ENCODE measurements around the gene DSN1.

The DSN1 gene

GRCh38 chr20:36796875-36797274 lies 23.3 kb upstream of the DSN1 start:
- Histone ChIP-seq H3K4me3 (ENCODE audit: low read length, poor library complexity, severe bottlenecking) (no peak overlapping the region), H2AFZ (ENCODE audit: low read length) (no peak overlapping the region), H3K4me1 (ENCODE audit: insufficient read depth, low read length, poor library complexity, severe bottlenecking) (no peaks in the 10 kb centered on the region), H3K36me3 (ENCODE audit: insufficient read depth, low read length) (peaks cover 57% of the 10 kb centered on the region; the same call in 1 of the 2 replicates), H3K9ac (ENCODE audit: low read depth, low read length, poor library complexity, severe bottlenecking) (no peak overlapping the region), H3K9me3 (ENCODE audit: insufficient read depth, low read depth, low read length) (no peaks in the 10 kb centered on the region), H3K79me2 (ENCODE audit: insufficient read depth, low read length) (no peaks in the 10 kb centered on the region), H4K20me1 (ENCODE audit: insufficient read depth, low read length, poor library complexity, severe bottlenecking) (no peaks in the 10 kb centered on the region), H3K4me2 (ENCODE audit: low read depth, low read length, poor library complexity, severe bottlenecking) (no peak overlapping the region), H3K27me3 (ENCODE audit: insufficient read depth, low read length, poor library complexity, severe bottlenecking) (no peaks in the 10 kb centered on the region), H3F3A (ENCODE audit: low read depth) (no peaks in the 10 kb centered on the region), H3K9me2 (replicated peaks; ENCODE audit: low read depth, low read length) (no peaks in the 10 kb centered on the region)
- no peak for TF ChIP-seq EZH2phosphoT487 (IDR thresholded peaks at IDR 0.05; ENCODE audit: borderline replicate concordance)
- no peak for TF ChIP-seq CTCF (conservative IDR thresholded peaks at IDR 0.05; ENCODE audit: low read length)

GRCh38 chr20:36796117-36796516 lies 22.6 kb upstream of the DSN1 start:
- Histone ChIP-seq H3F3A (ENCODE audit: low read depth) (no peaks in the 10 kb centered on the region), H3K4me3 (ENCODE audit: low read length, poor library complexity, severe bottlenecking) (no peak overlapping the region), H3K9ac (ENCODE audit: low read depth, low read length, poor library complexity, severe bottlenecking) (no peak overlapping the region), H3K9me2 (replicated peaks; ENCODE audit: low read depth, low read length) (no peaks in the 10 kb centered on the region), H3K27me3 (ENCODE audit: insufficient read depth, low read length, poor library complexity, severe bottlenecking) (no peaks in the 10 kb centered on the region), H3K9me3 (ENCODE audit: insufficient read depth, low read depth, low read length) (no peaks in the 10 kb centered on the region), H3K36me3 (ENCODE audit: insufficient read depth, low read length) (peaks cover 56% of the 10 kb centered on the region; the same call in 1 of the 2 replicates), H3K79me2 (ENCODE audit: insufficient read depth, low read length) (no peaks in the 10 kb centered on the region), H4K20me1 (ENCODE audit: insufficient read depth, low read length, poor library complexity, severe bottlenecking) (no peaks in the 10 kb centered on the region), H3K4me1 (ENCODE audit: insufficient read depth, low read length, poor library complexity, severe bottlenecking) (no peaks in the 10 kb centered on the region), H2AFZ (ENCODE audit: low read length) (no peak overlapping the region), H3K4me2 (ENCODE audit: low read depth, low read length, poor library complexity, severe bottlenecking) (no peak overlapping the region)
- TF ChIP-seq CTCF (conservative IDR thresholded peaks at IDR 0.05; ENCODE audit: low read length): no peak
- no peak for TF ChIP-seq EZH2phosphoT487 (IDR thresholded peaks at IDR 0.05; ENCODE audit: borderline replicate concordance)

- Histone ChIP-seq H3K9me3 (ENCODE audit: insufficient read depth, low read depth, low read length) (no peaks in the 10 kb centered on the region), H3K4me1 (ENCODE audit: insufficient read depth, low read length, poor library complexity, severe bottlenecking) (no peaks in the 10 kb centered on the region), H3K9ac (ENCODE audit: low read depth, low read length, poor library complexity, severe bottlenecking) (no peak overlapping the region), H4K20me1 (ENCODE audit: insufficient read depth, low read length, poor library complexity, severe bottlenecking) (no peaks in the 10 kb centered on the region), H3K4me2 (ENCODE audit: low read depth, low read length, poor library complexity, severe bottlenecking) (no peak overlapping the region), H3K36me3 (ENCODE audit: insufficient read depth, low read length) (peaks cover 52% of the 10 kb centered on the region; the same call in 1 of the 2 replicates), H3K79me2 (ENCODE audit: insufficient read depth, low read length) (no peaks in the 10 kb centered on the region), H3K4me3 (ENCODE audit: low read length, poor library complexity, severe bottlenecking) (no peak overlapping the region), H3K27me3 (ENCODE audit: insufficient read depth, low read length, poor library complexity, severe bottlenecking) (no peaks in the 10 kb centered on the region), H2AFZ (ENCODE audit: low read length) (no peak overlapping the region), H3F3A (ENCODE audit: low read depth) (no peaks in the 10 kb centered on the region), H3K9me2 (replicated peaks; ENCODE audit: low read depth, low read length) (no peaks in the 10 kb centered on the region)
- TF ChIP-seq CTCF (conservative IDR thresholded peaks at IDR 0.05; ENCODE audit: low read length) (no peak), EZH2phosphoT487 (IDR thresholded peaks at IDR 0.05; ENCODE audit: borderline replicate concordance) (no peak)
Measured at GRCh38 chr20:36795691-36796090, 22.1 kb upstream of the DSN1 start.

Data from Loucy (cell line).